Lower lobe of right lung (tissue), 2 donors: ENCODE data around the gene GLCE. TPM values are rescaled to one million over a fixed set of nuclear protein-coding genes. Genes with fewer than 3 reads are reported as not detected.

Experiments
- ATAC-seq, 2 donors: fragments of 200-7000 bp; cut with Tn5 transposase; one replicate each; pipeline ENCODE4 v1.9.1; 2020 to 2022; ENCODE audit warnings: mild to moderate bottlenecking in 2 of 2, moderate library complexity in 2 of 2
- DNase-seq: peaks from one replicate; pipeline ENCODE4 v3.0.0-alpha.2; 2020
- H3K27ac ChIP-seq: fragments of 200-600 bp; one replicate; pipeline ENCODE4 v1.8.0; 2022
- H3K27me3 ChIP-seq: fragments of 200-600 bp; one replicate; pipeline ENCODE4 v1.8.0; 2022; ENCODE audit warnings: low read depth
- H3K36me3 ChIP-seq: fragments of 200-600 bp; one replicate; pipeline ENCODE4 v1.8.0; 2022; ENCODE audit warnings: mild to moderate bottlenecking
- H3K4me1 ChIP-seq: fragments of 200-600 bp; one replicate; pipeline ENCODE4 v1.8.0; 2022
- H3K4me3 ChIP-seq: fragments of 200-600 bp; one replicate; pipeline ENCODE4 v1.8.0; 2022; ENCODE audit warnings: mild to moderate bottlenecking
- H3K9me3 ChIP-seq: fragments of 200-600 bp; one replicate; pipeline ENCODE4 v1.8.0; 2022
- intact Hi-C: fragments of 100-400 bp; cut with DNase I; formaldehyde crosslinking; loops from one replicate; pipeline ENCODE4 v1.11.0; 2022
- total RNA-seq: library from RNA; stranded (reverse); fragmentation: NEBNext Ultra II Directional; extraction: Animal tissue kit (Norgen Biotek cat#: 25700); gene quantifications from one replicate; pipeline ENCODE4 v1.2.1, GENCODE V29; 2021
- TF ChIP-seq, protein P1 (sequence below): fragments of 200-600 bp; IDR thresholded peaks from one replicate; pipeline ENCODE4 v1.8.0; 2022; ENCODE audit warnings: antibody characterized with exemption, mild to moderate bottlenecking
- donor health status: DM: no; HTN: yes; CAD: no; lungs with severe emphysema.

The GLCE gene
- total RNA-seq, 1 donor from 2014 or later = 19.0 TPM

DNA sequence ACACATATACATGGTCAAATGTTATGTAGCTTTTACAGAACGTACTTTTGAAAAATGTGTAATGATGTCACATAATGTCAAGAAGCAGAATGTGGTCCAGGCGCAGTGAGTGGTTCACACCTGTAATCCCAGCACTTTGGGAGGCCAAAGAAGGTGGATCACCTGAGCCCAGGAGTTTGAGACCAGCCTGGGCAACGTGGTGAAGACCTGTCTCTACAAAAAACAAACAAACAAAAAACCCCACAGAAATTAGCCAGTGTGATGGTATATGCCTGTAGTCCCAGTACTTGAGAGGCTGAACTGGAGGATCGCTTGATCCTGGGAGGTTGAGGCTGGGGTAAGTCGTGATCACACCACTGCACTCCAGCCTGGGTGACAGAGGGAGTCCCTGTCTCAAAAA is 15.9 kb upstream of the GLCE start:
- H3K4me1 ChIP-seq = no peaks in the 10 kb centered on the region
- H3K36me3 ChIP-seq = no peaks in the 10 kb centered on the region
- H3K27me3 ChIP-seq = no peaks in the 10 kb centered on the region
- TF ChIP-seq, protein P1, sequence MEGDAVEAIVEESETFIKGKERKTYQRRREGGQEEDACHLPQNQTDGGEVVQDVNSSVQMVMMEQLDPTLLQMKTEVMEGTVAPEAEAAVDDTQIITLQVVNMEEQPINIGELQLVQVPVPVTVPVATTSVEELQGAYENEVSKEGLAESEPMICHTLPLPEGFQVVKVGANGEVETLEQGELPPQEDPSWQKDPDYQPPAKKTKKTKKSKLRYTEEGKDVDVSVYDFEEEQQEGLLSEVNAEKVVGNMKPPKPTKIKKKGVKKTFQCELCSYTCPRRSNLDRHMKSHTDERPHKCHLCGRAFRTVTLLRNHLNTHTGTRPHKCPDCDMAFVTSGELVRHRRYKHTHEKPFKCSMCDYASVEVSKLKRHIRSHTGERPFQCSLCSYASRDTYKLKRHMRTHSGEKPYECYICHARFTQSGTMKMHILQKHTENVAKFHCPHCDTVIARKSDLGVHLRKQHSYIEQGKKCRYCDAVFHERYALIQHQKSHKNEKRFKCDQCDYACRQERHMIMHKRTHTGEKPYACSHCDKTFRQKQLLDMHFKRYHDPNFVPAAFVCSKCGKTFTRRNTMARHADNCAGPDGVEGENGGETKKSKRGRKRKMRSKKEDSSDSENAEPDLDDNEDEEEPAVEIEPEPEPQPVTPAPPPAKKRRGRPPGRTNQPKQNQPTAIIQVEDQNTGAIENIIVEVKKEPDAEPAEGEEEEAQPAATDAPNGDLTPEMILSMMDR = no peak
- H3K27ac ChIP-seq = no peak overlapping the region
- ATAC-seq = no peak
- H3K4me3 ChIP-seq = no peak overlapping the region
- intact Hi-C loops = no loop called here
- no peaks in the 10 kb centered on the region for H3K9me3 ChIP-seq
- no peak for DNase-seq

DNA sequence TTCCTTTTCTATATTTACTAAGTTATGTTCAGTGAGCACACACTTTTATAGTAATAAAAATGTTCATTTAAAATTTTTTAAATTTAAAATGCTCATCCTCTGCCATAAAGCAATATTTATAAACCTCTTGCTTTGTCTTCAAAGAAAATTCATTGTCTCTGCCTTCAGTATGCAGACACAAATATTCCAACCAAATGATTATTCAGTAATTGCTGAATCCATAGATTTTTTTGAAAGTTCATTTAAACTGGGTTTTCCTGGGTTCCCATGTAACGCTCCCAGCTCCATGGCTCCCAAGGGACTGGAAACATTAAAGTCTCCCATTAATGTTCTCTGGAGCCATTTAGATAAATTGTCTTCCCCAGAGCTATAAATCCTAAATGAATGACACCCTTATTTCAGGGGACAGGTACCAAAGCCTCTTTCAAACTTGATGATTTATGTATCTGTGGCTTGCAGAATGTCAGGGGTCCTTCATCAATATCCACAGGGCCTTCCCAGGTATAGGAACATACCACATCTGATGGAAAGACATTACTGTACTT is 15.2 kb upstream of the GLCE start:
- no peak overlapping the region for H3K4me3 ChIP-seq
- no peaks in the 10 kb centered on the region for H3K27me3 ChIP-seq
- no peak overlapping the region for H3K27ac ChIP-seq
- ATAC-seq (no peak), DNase-seq (no peak)
- TF ChIP-seq, protein P1 = no peak
- intact Hi-C loops = no loop called here
- H3K9me3 ChIP-seq = no peaks in the 10 kb centered on the region
- H3K36me3 ChIP-seq = no peaks in the 10 kb centered on the region
- no peaks in the 10 kb centered on the region for H3K4me1 ChIP-seq

DNA sequence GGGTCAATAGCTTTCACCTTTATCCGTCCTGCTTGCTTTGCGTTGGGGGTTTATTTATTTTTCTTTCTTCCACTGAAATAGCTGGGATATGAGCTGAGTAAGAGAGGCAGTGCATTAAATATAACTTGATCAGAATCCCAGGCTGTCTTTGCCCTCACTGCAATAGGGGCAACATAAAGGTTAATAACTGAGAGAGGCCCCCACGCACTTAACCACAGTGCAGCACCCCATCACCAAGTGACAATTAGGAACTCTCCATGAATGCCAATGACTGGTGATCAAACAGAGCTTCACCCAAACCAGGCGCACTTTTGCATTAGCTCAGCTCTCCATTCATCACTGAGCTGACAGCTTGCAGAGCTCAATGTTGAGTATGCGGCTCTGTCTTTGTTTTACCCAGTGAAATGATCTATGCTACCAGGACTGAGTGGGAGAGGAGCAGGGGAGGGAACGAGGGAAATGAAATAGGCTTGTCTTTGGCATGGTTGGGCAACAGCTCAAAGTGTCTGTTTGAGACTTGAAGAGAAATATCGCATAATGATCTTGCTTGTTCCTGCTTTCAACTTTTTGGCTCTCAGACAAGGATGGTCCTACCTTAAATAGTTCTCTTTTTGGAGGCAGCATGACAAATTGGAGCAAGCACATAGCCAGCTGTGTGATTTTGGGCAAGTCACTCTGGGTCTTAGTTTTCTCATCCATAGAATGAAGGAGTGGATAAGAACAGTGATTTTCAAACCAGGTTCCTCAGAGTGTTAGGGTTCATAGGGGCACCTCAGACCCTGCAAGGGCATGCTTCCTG is 14.5 kb upstream of the GLCE start:
- intact Hi-C loops = no loop called here
- no peak for DNase-seq
- TF ChIP-seq, protein P1 = no peak
- H3K9me3 ChIP-seq = no peaks in the 10 kb centered on the region
- H3K27ac ChIP-seq = no peak overlapping the region
- no peaks in the 10 kb centered on the region for H3K27me3 ChIP-seq
- no peaks in the 10 kb centered on the region for H3K36me3 ChIP-seq
- ATAC-seq = no peak
- H3K4me1 ChIP-seq = no peaks in the 10 kb centered on the region
- H3K4me3 ChIP-seq = no peak overlapping the region

DNA sequence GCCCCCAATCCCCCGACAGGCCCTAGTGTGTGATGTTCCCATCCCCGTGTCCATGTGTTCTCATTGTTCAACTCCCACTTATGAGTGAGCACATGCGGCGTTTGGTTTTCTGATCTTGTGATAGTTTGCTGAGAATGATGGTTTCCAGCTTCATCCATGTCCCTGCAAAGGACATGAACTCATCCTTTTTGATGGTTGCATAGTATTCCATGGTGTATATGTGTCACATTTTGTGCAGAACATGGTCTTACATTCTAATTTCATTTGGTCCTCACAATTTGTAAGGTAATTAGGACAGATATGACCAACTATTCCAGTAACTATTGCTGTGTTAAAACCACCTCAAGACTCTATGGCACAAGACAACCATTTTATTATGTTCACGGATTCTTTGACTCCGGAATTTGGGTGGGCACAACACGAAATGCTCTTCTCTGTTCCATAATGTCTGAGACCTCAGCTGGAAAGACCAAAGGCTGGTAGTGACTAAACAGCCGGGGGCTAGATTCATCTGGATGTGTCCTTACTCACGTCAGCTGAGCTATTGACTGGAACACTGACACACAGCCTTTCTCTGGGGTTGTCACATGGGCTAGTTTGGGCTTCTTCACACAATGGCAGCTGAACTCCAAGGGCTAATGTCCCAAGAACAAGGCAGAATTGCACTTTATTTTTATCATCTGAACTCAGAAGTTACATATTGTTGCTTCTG is 13.6 kb upstream of the GLCE start:
- no peak for ATAC-seq
- Histone ChIP-seq H3K27ac (no peak overlapping the region), H3K4me3 (no peak overlapping the region), H3K36me3 (no peaks in the 10 kb centered on the region), H3K27me3 (no peaks in the 10 kb centered on the region), H3K9me3 (no peaks in the 10 kb centered on the region), H3K4me1 (no peaks in the 10 kb centered on the region)
- no peak for DNase-seq
- intact Hi-C loops = no loop called here
- TF ChIP-seq, protein P1 = no peak

DNA sequence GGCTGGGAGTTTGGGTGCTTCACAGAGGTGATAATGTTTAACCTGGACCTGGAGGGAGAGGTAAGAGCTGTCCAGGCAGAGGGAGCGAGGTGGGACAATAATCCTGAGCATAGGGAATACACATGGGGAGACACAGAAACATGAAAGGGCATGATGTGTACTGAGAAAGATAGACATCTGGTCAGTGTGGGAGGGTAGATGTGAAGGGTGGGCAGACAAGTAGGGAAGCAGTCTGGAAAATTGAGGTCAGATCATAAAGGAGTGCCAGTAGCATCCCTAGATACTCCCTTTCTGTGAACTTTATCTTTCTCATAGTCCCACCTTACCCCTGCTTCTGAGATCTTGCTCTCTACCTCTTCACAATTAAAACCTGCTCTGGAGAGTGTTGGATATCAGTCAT is 12.0 kb upstream of the GLCE start:
- Histone ChIP-seq H3K27ac (no peak overlapping the region), H3K4me3 (no peak overlapping the region), H3K4me1 (no peaks in the 10 kb centered on the region), H3K36me3 (no peaks in the 10 kb centered on the region), H3K27me3 (no peaks in the 10 kb centered on the region), H3K9me3 (no peaks in the 10 kb centered on the region)
- ATAC-seq (no peak), DNase-seq (no peak)
- intact Hi-C loops = no loop called here
- TF ChIP-seq, protein P1 = no peak
